Bronchial epithelial cell (primary cell): ENCODE measurements around the gene CDH7. TPM values are rescaled to one million over a fixed set of nuclear protein-coding genes. Genes with fewer than 3 reads are reported as not detected.

Experiments used
- DNase-seq: peaks from one replicate; pipeline ENCODE4 v3.0.0-alpha.2; 2010; ENCODE audit warnings: low read depth
- FAIRE-seq: peaks from 2 replicates; lab custom pipeline; 2011; peaks lifted over from hg19 to GRCh38; lab: Jason Lieb, UNC
- H3K27me3 ChIP-seq: 2 replicates; pipeline ENCODE4 v1.5.1; 2011; ENCODE audit warnings: low read length; ENCODE audit not compliant: control insufficient read depth, insufficient read depth
- H3K36me3 ChIP-seq: 2 replicates; pipeline ENCODE4 v1.5.1; 2011; ENCODE audit warnings: low read length; ENCODE audit not compliant: control insufficient read depth, insufficient read depth
- H3K4me3 ChIP-seq: 2 replicates; pipeline ENCODE4 v1.5.1; 2011; ENCODE audit warnings: mild to moderate bottlenecking, low read depth, low read length, control low read depth
- total RNA-seq: library from RNA; depleted of rRNA; stranded (reverse); fragments of >200 nt; gene quantifications from 2 replicates; pipeline ENCODE4 v1.2.1, GENCODE V29; 2014
- TF ChIP-seq, protein P1 (sequence below): IDR thresholded peaks from 2 replicates; pipeline ENCODE4 v1.5.1; 2011; ENCODE audit warnings: mild to moderate bottlenecking, moderate library complexity, low read length, control low read depth, inconsistent platforms; ENCODE audit not compliant: insufficient read depth, severe bottlenecking

CDH7 gene
- total RNA-seq, 1 donor from 2014 or later: not detected

DNA sequence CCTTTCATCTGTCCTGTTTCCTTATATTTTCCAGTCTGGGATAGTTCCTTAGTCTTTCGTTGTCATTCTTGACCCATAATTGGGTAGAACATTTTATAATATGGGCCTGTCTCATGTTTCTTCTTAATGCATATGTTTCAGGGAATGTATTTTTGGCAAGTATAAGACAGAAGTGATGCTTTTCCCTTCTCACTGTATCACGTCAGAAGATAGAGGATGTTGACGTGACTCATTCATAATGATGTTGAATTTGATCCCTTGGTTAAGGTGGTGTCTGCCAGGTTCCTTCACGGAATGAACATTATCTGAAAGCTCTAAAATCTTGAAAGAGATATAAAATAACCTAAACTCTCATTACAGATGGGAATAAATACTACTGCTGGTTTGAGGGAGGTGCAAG is 18.8 kb downstream of the CDH7 start:
- Histone ChIP-seq H3K27me3 (no peaks in the 10 kb centered on the region), H3K4me3 (no peak overlapping the region), H3K36me3 (no peaks in the 10 kb centered on the region)
- FAIRE-seq (no peak), DNase-seq (no peak)
- TF ChIP-seq, protein P1, sequence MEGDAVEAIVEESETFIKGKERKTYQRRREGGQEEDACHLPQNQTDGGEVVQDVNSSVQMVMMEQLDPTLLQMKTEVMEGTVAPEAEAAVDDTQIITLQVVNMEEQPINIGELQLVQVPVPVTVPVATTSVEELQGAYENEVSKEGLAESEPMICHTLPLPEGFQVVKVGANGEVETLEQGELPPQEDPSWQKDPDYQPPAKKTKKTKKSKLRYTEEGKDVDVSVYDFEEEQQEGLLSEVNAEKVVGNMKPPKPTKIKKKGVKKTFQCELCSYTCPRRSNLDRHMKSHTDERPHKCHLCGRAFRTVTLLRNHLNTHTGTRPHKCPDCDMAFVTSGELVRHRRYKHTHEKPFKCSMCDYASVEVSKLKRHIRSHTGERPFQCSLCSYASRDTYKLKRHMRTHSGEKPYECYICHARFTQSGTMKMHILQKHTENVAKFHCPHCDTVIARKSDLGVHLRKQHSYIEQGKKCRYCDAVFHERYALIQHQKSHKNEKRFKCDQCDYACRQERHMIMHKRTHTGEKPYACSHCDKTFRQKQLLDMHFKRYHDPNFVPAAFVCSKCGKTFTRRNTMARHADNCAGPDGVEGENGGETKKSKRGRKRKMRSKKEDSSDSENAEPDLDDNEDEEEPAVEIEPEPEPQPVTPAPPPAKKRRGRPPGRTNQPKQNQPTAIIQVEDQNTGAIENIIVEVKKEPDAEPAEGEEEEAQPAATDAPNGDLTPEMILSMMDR: no peak

DNA sequence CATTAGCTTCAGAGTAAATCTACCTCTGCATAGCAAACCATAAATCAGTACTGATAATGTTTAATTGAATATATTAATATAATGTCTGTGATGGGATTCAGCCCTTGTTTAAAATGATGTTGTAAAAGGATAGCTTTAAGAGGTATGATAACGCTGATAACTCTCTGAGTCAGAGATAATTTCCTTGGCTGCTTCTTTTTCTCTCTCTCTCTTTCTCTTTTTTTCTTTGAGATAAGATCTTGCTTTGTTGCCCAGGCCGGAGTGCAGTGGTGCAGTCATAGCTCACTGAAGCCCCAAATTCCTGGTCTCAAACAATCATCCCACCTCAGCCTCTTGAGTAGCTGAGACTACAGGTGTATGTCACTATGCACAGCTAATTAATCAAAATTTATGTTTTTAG is 35.7 kb downstream of the CDH7 start:
- no peaks in the 10 kb centered on the region for H3K36me3 ChIP-seq
- FAIRE-seq (no peak), DNase-seq (no peak)
- no peaks in the 10 kb centered on the region for H3K27me3 ChIP-seq
- no peak overlapping the region for H3K4me3 ChIP-seq
- TF ChIP-seq, protein P1: no peak

DNA sequence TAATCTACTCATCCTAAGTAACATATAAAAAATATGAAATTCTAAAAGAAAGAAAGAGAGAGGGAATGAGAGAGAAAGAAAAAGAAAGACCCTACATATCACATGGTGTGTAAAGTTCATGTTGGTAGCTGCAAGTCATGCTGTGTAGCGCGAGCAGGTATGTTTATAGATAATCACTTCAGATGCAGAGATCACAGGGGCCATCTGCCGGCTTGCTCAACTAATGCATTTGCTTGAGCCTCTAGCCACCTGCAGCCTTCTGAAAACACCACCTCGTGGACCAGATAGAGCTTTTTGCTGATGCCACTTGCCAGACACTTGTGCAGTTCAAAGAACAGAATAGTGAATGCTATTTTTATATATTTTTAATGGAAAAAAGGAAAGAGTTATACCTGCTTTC is 37.6 kb downstream of the CDH7 start:
- Histone ChIP-seq H3K27me3 (no peaks in the 10 kb centered on the region), H3K36me3 (no peaks in the 10 kb centered on the region), H3K4me3 (no peak overlapping the region)
- DNase-seq (no peak), FAIRE-seq (no peak)
- TF ChIP-seq, protein P1: no peak

DNA sequence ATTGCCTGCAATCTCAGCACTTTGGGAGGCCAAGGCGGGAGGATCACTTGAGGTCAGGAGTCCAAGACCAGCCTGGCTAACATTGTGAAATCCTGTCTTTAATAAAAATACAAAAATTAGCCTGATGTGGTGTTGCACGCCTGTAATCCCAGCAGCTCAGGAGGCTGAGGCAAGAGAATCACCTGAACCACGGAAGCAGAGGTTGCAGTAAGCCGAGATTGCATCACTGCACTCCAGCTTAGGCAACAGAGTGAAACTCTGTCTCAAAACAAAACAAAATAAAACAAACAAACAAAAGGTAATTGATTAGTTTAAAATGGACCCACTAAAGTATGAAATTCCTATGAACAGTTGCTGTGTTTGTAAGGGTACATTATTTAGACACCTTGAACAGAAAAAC is 39.8 kb downstream of the CDH7 start:
- H3K4me3 ChIP-seq: no peak overlapping the region
- H3K27me3 ChIP-seq: no peaks in the 10 kb centered on the region
- FAIRE-seq (no peak), DNase-seq (no peak)
- no peaks in the 10 kb centered on the region for H3K36me3 ChIP-seq
- TF ChIP-seq, protein P1: no peak

DNA sequence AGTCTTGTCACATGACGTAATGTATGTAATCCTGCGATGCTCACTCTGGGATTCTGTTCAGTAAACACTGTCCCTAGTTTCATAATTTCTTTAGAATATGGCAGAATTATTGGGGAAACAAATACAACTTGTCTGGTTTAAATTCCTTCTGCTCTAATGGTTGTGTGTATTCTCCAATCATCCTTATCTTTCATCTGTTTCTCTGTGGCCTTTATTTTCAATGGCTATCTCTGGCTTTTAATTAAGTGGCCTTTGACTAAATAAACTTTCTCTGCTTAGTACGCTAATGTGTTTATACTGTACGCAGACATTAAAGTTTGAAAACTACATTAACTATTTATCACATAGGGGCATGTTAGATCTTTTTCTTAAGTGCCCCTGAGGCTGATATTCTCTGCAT is 40.9 kb downstream of the CDH7 start:
- DNase-seq: no peak
- TF ChIP-seq, protein P1: no peak
- FAIRE-seq: no peak
- no peaks in the 10 kb centered on the region for H3K36me3 ChIP-seq
- H3K27me3 ChIP-seq: no peaks in the 10 kb centered on the region
- H3K4me3 ChIP-seq: no peak overlapping the region

DNA sequence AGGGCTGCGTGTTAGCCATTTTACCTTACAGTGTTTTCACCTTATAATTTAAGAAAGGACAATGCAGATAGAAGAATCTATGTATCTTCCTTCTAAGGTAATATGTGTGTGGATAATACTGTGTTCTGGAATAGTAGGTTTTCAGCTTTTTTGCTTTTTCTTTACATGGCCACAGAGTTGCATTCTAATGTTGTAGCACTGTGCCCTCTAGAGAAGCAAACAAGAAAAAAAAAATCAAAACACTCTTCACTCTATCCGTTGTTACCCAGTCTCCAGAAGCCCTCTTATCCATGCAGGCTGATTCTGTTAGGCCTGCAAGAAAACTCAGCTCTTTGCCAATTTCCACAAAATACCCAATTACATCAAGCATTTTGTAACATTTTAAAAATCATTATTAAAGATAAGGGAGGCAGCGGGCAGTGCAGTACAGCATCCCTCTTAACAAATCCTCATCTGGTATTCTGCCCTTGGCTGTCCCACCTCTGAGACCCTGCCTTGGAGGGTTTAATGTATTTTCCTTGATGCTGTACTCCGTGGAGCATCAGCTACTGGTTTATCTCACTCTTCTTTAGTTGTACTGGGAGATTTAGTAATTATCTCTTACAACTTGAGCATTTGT is 41.8 kb downstream of the CDH7 start:
- no peaks in the 10 kb centered on the region for H3K27me3 ChIP-seq
- no peaks in the 10 kb centered on the region for H3K36me3 ChIP-seq
- TF ChIP-seq, protein P1: no peak
- no peak for DNase-seq
- no peak for FAIRE-seq
- H3K4me3 ChIP-seq: no peak overlapping the region
